OCI-M1 (cell line): Measurements from ENCODE around the gene FAM184A.

Experiments
- DNase-seq: peaks from one replicate; lab custom pipeline; 2025; lab: John Stamatoyannopoulos, UW

Gene FAM184A

GRCh38 chr6:118968416-118968815 lies 110.0 kb downstream of the FAM184A start:
- peak; percentile 81 for DNase-seq

DNA sequence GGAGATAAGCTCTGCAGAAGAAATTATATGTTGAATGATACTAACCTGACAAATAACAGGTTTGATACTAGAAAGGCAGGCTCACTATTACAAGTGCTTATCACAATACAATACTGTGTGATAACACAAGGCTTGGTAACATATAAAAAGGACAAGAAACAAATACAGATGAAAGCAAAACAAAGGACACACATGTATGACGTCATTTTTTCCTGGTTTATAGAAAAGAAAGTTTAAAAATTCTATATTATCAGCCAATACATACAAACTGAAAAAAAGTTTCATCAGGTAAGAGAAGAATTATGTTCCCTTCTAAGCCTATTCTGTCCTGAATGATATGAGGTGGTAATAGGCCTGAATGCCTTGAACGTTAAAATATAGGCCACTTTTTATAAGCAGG lies 111.2 kb downstream of the FAM184A start:
- DNase-seq, result no peak

DNA sequence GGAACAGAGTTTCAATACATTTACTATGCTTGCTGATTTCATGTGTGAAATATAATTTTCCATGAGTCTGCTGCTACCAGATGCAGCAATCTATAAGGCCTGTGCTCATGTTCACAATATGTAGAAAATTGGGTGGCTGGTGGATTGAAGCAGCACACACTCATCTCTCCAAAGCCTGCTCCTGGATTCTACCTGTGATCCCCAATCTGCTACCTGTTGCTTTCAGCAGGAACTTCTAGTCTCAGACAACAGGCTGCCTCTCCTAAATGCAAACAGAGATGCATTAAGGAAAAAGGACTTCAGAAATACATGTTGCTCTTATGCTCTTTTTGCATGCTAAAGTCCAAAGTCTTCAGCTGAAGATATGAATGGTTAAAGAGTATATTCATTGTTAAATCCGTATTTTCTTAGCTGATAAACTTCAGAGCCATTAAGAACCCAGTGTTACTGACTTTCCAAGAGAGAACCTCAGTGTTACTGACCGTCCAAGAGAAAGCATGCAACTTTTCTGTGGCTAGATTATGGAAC lies 112.6 kb downstream of the FAM184A start:
- DNase-seq, result no peak

GRCh38 chr6:118965371-118965770 lies 113.1 kb downstream of the FAM184A start:
- DNase-seq, result no peak

GRCh38 chr6:118963003-118963402 lies 115.5 kb downstream of the FAM184A start:
- DNase-seq, result peak; percentile 61

DNA sequence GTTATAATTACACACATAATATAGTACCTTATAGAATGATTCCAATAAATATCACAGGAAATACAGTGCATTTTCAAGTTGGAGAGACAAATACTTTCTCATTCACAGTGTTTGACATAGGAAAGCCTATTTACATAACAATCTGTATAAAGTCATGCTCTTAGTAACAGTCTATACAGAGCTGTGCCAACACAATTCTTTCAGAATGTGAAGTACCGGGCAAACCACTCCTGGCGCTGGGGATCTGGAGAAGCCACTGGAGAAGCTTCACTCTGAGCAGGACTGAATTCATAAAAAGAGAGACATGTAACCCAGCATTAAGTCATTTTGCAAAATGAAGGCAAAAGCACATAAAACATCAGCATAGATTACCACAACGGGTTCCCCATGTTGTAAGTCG lies 118.6 kb downstream of the FAM184A start:
- no peak for DNase-seq

DNA sequence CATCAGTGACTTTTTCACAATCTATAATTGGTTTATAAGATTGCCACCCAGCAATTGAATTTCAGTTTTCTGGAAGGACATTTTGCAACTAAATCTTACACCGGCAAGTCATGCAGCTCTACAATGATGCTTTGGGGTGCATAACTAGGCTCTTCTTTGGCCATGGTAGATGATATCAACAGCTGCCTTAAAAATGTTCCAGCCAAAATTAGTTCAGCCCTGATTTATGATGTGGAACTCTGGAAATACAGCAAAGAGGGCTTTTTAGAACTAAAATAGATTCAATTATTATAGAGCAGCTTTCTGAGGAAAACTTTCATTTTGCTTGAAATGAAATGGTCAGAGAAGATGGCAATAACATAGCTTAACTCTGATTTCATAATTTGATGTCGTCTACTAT lies 125.1 kb downstream of the FAM184A start:
- DNase-seq, result no peak

GRCh38 chr6:118952683-118953082 lies 125.8 kb downstream of the FAM184A start:
- DNase-seq, result no peak

- no peak for DNase-seq
Measured at GRCh38 chr6:118945217-118945616, 133.2 kb downstream of the FAM184A start.

DNA sequence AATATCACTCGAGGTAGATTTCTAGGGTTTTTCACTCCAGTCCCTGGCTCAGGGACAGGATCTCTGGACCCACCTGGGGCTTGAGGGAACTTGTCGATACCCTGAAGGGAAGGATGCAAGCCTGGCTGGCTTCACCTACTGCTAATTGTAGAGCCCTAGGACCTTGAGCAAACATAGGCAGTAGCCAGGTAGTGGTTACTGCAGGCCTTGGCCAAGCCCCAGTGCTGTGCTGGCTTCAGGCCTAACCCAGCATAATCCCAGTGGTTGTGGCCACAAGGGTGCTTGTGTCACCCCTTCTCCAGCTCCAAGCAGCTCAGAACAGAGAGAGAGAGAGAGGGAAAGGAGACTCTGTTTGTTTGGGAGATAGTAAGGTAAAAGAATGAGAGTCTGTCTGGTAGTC lies 137.7 kb downstream of the FAM184A start:
- DNase-seq, result no peak

DNA sequence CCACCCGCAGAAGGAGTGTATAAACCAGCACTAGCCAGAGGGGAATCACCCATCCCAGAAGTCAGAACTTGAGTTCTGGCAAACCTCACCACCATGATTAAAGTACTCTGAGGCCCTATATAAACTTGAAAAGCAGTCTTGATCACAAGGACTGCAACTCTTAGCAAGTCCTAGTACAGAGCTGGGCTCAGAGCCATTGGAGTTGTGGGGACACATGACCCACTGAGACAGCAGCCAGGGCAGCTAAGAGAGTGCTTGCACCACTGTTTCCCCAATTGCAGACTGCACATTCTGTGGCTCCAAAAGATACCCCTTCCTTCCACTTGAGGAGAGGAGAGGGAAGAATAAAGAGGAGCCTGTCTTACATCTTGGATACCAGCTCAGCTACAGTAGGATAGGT lies 138.8 kb downstream of the FAM184A start:
- DNase-seq, result no peak

- peak; percentile 40 for DNase-seq
Measured at GRCh38 chr6:118935978-118936703, 142.3 kb downstream of the FAM184A start.

- DNase-seq, result no peak
Measured at GRCh38 chr6:118935331-118935668, 143.2 kb downstream of the FAM184A start.

DNA sequence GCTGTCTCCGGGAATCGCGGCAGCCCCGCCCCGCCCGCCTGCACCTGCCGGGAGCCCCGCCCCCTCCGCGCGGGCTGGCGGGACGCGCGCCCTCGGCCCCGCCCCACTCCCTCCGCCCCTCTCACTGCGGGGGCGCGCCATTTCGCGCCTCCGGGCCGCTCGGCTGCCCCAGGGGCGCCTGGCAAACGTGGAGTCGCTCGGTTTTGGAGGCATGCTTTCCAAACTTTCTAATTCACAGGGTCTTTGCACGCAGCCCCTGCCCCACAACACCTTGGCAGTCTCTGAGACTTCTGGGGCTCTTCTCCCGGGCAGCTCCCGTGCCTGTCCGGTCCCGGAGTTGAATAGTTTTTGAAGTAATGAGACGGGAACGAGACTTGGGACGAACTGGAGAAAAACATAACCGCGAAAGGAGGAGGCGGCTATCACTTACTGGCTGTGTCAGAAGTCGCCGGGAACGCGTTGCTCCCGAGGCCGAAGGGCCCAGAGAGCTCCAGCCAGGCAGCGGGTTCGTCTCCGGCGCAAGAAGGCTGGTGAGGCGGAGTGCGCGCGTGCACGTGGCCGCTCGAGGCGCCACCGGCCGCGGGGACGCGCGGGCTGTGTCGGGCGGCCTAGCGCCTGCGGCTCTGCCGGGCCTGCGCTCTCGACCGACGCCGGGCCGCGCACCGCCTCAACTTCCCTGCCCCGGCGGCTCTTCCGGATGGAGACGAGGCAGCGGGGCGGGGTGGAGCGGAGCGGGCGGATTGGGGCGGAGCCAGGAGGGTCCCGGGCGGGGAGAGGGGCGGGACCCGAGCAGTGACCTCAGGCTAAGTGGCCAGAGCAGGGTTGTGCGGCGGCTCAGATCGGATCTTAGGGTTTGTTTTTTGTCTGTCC lies 143.8 kb downstream of the FAM184A start, which contains the start of gene MCM9:
TSS of gene MCM9 (minus strand) at position 699 of the 870 bp plus-strand sequence. CDS start 3,436 bp downstream, outside the sequence.
- peak; percentile 98 for DNase-seq

DNA sequence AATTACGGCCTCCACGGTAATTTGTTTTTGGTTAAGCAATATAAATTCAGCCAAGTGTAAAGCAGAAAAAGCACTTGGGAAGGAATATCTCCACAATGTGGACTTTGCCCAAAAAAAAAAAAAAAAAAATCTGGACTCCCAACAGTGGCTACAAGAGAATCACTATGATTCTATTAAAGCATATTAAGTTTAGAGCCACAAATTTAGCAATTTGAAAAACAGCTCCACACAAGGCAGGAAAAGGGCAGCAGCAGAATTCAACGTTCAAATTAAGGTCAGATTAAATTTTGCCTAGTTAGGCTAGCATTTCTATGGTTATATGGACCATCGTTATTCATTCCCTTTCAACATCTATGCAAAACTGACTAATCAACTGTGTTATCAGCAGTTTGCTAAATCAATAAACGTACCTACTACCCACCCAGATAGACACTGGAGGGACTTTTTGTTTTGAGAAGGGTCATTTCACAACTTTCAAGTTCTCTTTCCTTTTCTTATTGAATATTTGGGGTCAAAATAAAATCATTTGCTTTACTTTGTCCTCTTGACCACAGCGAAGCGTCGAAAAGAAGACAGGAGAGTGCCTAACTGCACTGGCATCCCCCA lies 144.5 kb downstream of the FAM184A start:
- DNase-seq, result no peak

GRCh38 chr6:118932421-118932820 lies 146.0 kb downstream of the FAM184A start:
- no peak for DNase-seq

DNA sequence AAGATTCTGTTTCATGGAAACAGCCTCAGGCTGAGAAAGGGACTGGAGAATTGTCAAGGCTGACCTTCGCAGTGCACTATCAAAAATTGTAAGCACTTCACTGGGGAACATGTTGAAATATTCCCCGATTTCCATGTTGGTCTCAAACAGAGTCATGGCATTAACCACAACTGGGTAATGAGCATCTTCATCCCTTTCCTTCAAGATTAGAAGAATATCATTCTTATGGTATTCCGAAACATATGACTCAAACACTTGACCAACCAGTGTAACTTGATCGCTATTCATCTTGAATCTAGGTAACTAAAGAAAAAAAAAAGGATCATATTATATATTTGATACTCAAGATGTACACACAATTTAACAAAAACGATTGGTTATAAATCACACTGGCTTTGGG lies 147.0 kb downstream of the FAM184A start:
- DNase-seq, result no peak

GRCh38 chr6:118930680-118931079 lies 147.8 kb downstream of the FAM184A start:
- no peak for DNase-seq

DNA sequence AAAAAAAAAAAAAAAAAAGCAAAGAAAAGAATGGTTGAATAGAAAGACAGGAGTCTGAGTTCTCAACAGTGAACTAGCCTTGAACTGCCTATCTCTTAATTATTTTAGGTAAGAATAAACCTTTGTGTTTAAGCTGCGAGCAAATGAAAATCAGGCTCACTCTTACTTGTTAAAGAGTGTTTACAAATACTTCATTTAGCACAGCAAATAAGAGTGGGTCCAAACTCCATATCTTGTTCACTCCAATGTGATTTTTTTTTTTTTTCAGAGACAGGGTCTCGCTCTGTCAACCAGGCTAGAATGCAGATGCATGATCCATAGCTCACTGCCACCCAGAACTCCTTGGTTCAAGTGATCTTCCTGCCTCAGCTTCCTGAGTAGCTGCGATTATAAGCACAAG lies 155.4 kb downstream of the FAM184A start:
- DNase-seq, result no peak

GRCh38 chr6:118921084-118921483 lies 157.4 kb downstream of the FAM184A start:
- no peak for DNase-seq

GRCh38 chr6:118918329-118918725 lies 160.1 kb downstream of the FAM184A start:
- DNase-seq, result no peak

- no peak for DNase-seq
Measured at GRCh38 chr6:118917546-118918328, 160.7 kb downstream of the FAM184A start.
